HFFc6 (cell line): ENCODE measurements around the gene SRPK2. TPM values are rescaled to one million over a fixed set of nuclear protein-coding genes. Genes with fewer than 3 reads are reported as not detected.
A peak's percentile ranks its signal among the peaks of the same experiment; 100 is the strongest.

Experiments
- DNase-seq: peaks from one replicate; pipeline ENCODE4 v3.0.0-alpha.2; 2018
- H3K27ac Mint-ChIP-seq: 2 replicates; pipeline ENCODE4 v1.8.0; 2020; ENCODE audit warnings: mild to moderate bottlenecking, mixed read lengths
- H3K27me3 Mint-ChIP-seq: 2 replicates; pipeline ENCODE4 v1.8.0; 2021; ENCODE audit warnings: mild to moderate bottlenecking, moderate library complexity, mixed read lengths; ENCODE audit not compliant: insufficient read depth
- H3K36me3 Mint-ChIP-seq: 2 replicates; pipeline ENCODE4 v1.8.0; 2021; ENCODE audit warnings: low read depth, mixed read lengths
- H3K4me1 Mint-ChIP-seq: 2 replicates; pipeline ENCODE4 v1.8.0; 2020; ENCODE audit warnings: low read depth, mixed read lengths
- H3K4me3 Mint-ChIP-seq: 2 replicates; pipeline ENCODE4 v1.8.0; 2020; ENCODE audit warnings: mild to moderate bottlenecking, moderate library complexity, mixed read lengths
- H3K9me3 Mint-ChIP-seq: 2 replicates; pipeline ENCODE4 v1.8.0; 2020; ENCODE audit warnings: mild to moderate bottlenecking, mixed read lengths
- total RNA-seq, 6 experiments: library from RNA; stranded (reverse); fragmentation: NEBNext Ultra II Directional; extraction: Animal tissue kit (Norgen Biotek cat#: 25700); gene quantifications; 2 replicates in 1 of 6; 3 replicates in 5 of 6; pipeline ENCODE4 v1.2.3, GENCODE V29; 2021
- TF ChIP-seq, protein P1 (sequence below): fragments of 200-600 bp; sonication (generic); IDR thresholded peaks from 2 replicates; pipeline ENCODE4 v1.5.0; 2021; ENCODE audit warnings: antibody characterized with exemption, mild to moderate bottlenecking

The SRPK2 gene
- total RNA-seq, 6 experiments from 2014 or later = 45.2 to 49.3 (median 46.7) TPM

DNA sequence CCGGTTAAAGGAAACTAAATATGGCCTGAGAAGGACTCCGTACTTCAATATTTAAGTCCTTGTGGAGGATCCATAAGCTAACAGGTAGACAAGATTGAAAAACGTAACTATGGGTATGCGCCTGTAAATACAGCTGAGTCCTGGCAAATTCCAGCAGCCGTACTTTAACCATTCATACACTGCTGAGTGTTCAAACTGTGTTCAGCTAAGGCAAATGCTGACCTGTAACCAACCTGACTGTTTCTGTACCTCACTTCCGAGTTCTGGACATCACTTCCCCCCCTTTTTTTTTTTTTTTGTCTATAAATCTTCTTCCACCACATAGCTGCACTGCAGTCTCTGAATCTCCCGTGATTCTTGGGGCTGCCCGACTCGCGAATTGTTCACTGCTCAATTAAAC, 69.1 kb downstream of the SRPK2 start:
- Mint-ChIP-seq H3K9me3 (no peaks in the 10 kb centered on the region), H3K27me3 (no peaks in the 10 kb centered on the region), H3K27ac (no peak overlapping the region), H3K4me1 (peaks cover 24% of the 10 kb centered on the region), H3K4me3 (no peak overlapping the region), H3K36me3 (peaks cover 10% of the 10 kb centered on the region)
- TF ChIP-seq, protein P1, sequence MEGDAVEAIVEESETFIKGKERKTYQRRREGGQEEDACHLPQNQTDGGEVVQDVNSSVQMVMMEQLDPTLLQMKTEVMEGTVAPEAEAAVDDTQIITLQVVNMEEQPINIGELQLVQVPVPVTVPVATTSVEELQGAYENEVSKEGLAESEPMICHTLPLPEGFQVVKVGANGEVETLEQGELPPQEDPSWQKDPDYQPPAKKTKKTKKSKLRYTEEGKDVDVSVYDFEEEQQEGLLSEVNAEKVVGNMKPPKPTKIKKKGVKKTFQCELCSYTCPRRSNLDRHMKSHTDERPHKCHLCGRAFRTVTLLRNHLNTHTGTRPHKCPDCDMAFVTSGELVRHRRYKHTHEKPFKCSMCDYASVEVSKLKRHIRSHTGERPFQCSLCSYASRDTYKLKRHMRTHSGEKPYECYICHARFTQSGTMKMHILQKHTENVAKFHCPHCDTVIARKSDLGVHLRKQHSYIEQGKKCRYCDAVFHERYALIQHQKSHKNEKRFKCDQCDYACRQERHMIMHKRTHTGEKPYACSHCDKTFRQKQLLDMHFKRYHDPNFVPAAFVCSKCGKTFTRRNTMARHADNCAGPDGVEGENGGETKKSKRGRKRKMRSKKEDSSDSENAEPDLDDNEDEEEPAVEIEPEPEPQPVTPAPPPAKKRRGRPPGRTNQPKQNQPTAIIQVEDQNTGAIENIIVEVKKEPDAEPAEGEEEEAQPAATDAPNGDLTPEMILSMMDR = no peak
- DNase-seq = no peak

DNA sequence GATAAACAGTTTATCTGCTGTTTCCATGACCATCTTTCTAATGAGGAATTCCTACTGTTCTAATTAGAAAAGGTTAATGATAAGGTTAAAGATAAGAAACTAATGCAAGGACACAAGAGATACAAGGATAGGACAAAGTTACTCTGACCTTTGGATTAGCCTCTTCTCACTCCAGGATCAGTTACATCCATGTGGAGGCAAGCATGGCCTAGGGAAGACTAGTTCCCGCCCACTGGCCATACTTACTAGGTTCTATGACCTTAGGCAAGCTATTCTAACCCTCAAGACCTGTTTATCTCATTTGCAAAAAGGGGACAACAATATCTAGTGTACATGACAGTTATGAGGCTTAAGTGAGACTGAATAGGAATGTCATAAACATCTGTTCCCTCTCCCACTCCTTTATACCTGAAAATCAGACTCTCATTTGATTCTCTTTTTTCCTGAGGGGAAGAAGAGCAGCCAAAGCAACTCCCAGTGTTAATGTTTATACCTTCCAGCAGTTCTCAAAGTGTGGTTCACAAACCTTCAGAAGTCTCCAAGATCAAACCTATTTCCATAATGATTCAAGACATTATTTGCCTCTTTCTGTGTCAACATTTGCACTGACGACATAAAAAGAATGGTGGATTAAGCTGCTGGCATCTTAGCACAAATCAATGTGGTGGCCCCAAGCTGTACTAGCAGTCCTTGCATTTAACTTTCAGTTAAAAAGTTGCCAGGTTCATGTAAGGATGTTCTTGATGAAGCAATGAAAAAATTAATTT, 72.0 kb downstream of the SRPK2 start:
- Mint-ChIP-seq H3K36me3 (peaks cover under 1% of the 10 kb centered on the region), H3K27me3 (no peaks in the 10 kb centered on the region), H3K4me1 (peaks cover 24% of the 10 kb centered on the region), H3K9me3 (no peaks in the 10 kb centered on the region), H3K4me3 (no peak overlapping the region), H3K27ac (no peak overlapping the region)
- DNase-seq = no peak
- TF ChIP-seq, protein P1 = no peak

DNA sequence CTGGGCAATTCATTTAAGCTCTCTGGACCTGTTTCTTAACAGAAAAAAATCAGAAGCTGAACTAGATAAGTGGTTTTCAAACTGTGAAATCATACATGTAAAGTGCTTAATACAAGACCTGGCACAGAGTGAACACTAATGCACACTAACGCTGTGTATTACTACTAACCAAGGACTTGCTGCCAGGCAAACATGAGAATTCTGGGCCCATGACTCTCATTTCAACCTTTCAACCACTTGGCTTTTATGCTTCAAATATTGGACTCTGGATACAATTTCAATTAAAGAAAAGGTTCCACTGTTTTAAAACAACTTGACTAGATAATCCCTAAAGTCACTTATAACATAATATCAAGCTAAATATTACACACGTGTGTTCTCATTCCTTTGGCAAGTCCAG, 73.4 kb downstream of the SRPK2 start:
- Mint-ChIP-seq H3K9me3 (no peaks in the 10 kb centered on the region), H3K36me3 (no peaks in the 10 kb centered on the region), H3K27ac (no peak overlapping the region), H3K27me3 (no peaks in the 10 kb centered on the region), H3K4me1 (peaks cover 24% of the 10 kb centered on the region), H3K4me3 (no peak overlapping the region)
- no peak for DNase-seq
- TF ChIP-seq, protein P1 = no peak

GRCh38 chr7:105309235-105310169, 79.2 kb downstream of the SRPK2 start:
- Mint-ChIP-seq H3K27me3 (no peaks in the 10 kb centered on the region), H3K27ac (peak overlapping the region; percentile 1; the same call in 1 of the 2 replicates), H3K9me3 (no peaks in the 10 kb centered on the region), H3K4me1 (peaks cover 29% of the 10 kb centered on the region), H3K36me3 (no peaks in the 10 kb centered on the region), H3K4me3 (no peak overlapping the region)
- TF ChIP-seq, protein P1 = no peak
- DNase-seq = no peak

DNA sequence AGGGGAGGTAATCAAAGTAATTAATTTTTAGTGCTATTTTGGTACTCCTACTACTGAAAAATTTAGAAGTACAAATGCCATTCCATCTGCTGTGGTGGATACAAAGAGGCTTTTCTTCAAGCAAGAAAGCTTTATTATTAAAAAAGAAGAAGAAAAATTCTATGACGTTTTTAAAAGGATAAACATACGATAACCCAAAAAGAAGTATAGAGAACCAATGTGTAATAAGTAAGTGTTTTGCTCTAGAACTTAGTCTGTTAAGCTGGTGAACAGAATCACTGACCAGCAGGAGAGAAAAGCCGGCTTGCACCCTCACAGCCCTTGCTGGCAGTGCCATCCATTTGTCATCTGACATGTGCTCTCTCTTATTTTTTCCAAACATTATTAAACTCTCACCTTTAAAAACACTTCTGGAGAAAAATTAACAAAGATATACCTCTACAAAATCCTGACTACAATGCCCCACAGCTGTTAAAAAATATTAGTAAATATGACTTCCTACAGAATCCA, 81.5 kb downstream of the SRPK2 start:
- DNase-seq = no peak
- Mint-ChIP-seq H3K4me1 (peaks cover 34% of the 10 kb centered on the region), H3K4me3 (no peak overlapping the region), H3K27me3 (no peaks in the 10 kb centered on the region), H3K27ac (no peak overlapping the region), H3K36me3 (0 out of 2 replicates have a peak, but pooled peaks cover 4% of the 10 kb centered on the region), H3K9me3 (no peaks in the 10 kb centered on the region)
- TF ChIP-seq, protein P1 = no peak
